UCSD-AML1 (cell line): ENCODE results near the gene ANAPC15.
A peak's percentile ranks its signal among the peaks of the same experiment; 100 is the strongest.
"Not testable (repeated sequence)": the region's sequence is repeated elsewhere in the genome, so short reads cannot be mapped to it uniquely, and the experiment has no call there.

Source experiments
- DNase-seq: peaks from one replicate; lab custom pipeline; 2025; ENCODE audit not compliant: unreplicated experiment; lab: John Stamatoyannopoulos, UW

ANAPC15 gene

GRCh38 chr11:72112143-72112977 lies at the start of gene ANAPC15:
ANAPC15 (minus strand) TSS chr11:72112695; CDS start chr11:72111276, 1,419 bp downstream.
- peak; percentile 97 for DNase-seq

GRCh38 chr11:72160319-72160718 lies 47.8 kb upstream of the ANAPC15 start:
- no peak for DNase-seq

- DNase-seq, result no peak
Observed at GRCh38 chr11:72157131-72157530, 44.6 kb upstream of the ANAPC15 start.

GRCh38 chr11:72155751-72156150 lies 43.3 kb upstream of the ANAPC15 start:
- DNase-seq, result no peak

- DNase-seq, result no peak
Observed at GRCh38 chr11:72154816-72155215, 42.3 kb upstream of the ANAPC15 start.

- not testable (repeated sequence) for DNase-seq
Observed at GRCh38 chr11:72153874-72154273, 41.4 kb upstream of the ANAPC15 start.

- no peak for DNase-seq
Observed at GRCh38 chr11:72150882-72151281, 38.4 kb upstream of the ANAPC15 start.

GRCh38 chr11:72146625-72147024 lies 34.1 kb upstream of the ANAPC15 start:
- no peak for DNase-seq

- no peak for DNase-seq
Observed at GRCh38 chr11:72144807-72145565, 32.5 kb upstream of the ANAPC15 start.

- DNase-seq, result not testable (repeated sequence)
Observed at GRCh38 chr11:72142543-72142942, 30.0 kb upstream of the ANAPC15 start.

GRCh38 chr11:72142086-72142485 lies 29.6 kb upstream of the ANAPC15 start:
- DNase-seq, result not testable (repeated sequence)

- DNase-seq, result no peak
Observed at GRCh38 chr11:72141066-72141465, 28.6 kb upstream of the ANAPC15 start.

GRCh38 chr11:72140661-72141060 lies 28.2 kb upstream of the ANAPC15 start:
- no peak for DNase-seq

- no peak for DNase-seq
Observed at GRCh38 chr11:72139500-72139899, 27.0 kb upstream of the ANAPC15 start.

GRCh38 chr11:72138821-72139390 lies 26.4 kb upstream of the ANAPC15 start:
- DNase-seq, result no peak

GRCh38 chr11:72136684-72137262 lies 24.3 kb upstream of the ANAPC15 start:
- no peak for DNase-seq

GRCh38 chr11:72135891-72136683 lies 23.6 kb upstream of the ANAPC15 start:
- DNase-seq, result no peak

GRCh38 chr11:72135473-72135872 lies 23.0 kb upstream of the ANAPC15 start, which contains the start of gene FOLR3:
FOLR3 (plus strand) TSS chr11:72135725; CDS start chr11:72135953, 228 bp downstream.
- DNase-seq, result not testable (repeated sequence)

GRCh38 chr11:72132646-72133045 lies 20.2 kb upstream of the ANAPC15 start:
- no peak for DNase-seq

- DNase-seq, result no peak
Observed at GRCh38 chr11:72129381-72129780, 16.9 kb upstream of the ANAPC15 start.
